ENCODE measurements around the gene ENPP6. TPM values are rescaled to one million over a fixed set of nuclear protein-coding genes. Genes with fewer than 3 reads are reported as not detected.

Gene ENPP6
- polyA plus RNA-seq, 1 donor from 2014 or later, result not detected

DNA sequence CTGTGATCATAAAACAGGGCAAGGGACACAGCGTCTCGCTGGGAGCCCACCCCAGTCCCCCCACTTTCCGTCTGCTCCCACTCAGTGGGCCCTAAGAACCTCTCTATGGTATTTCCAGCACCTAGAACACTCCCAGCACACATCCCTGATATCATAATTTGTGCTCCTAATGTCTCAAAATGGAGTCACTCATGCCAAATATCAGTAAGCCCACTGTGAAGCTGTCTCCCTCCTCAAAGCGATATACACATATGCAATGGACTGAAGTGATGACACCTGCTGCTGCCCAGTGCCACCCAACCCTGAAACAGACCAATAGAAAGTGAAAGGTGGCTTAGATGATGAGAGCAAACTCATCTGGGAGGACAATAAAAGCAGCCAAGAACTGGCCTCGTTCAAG lies 17.9 kb downstream of the ENPP6 start:
- Histone ChIP-seq H3K27ac (ENCODE audit: low read length) (no peak overlapping the region), H3K79me2 (replicated peaks; ENCODE audit: insufficient read depth, low read length) (no peaks in the 10 kb centered on the region), H3F3A (ENCODE audit: insufficient read depth, low read length, poor library complexity, severe bottlenecking) (no peaks in the 10 kb centered on the region), H2AFZ (ENCODE audit: low read depth, low read length) (no peak overlapping the region), H3K27me3 (ENCODE audit: insufficient read depth, low read depth, low read length) (no peaks in the 10 kb centered on the region), H3K9me3 (ENCODE audit: low read length) (no peaks in the 10 kb centered on the region), H3K36me3 (ENCODE audit: insufficient read depth, low read length) (no peaks in the 10 kb centered on the region), H3K9ac (ENCODE audit: low read length) (no peak overlapping the region), H3K4me3 (ENCODE audit: low read length) (no peak overlapping the region), H3K4me2 (ENCODE audit: low read length) (no peak overlapping the region), H3K9me2 (ENCODE audit: insufficient read depth, low read length) (no peaks in the 10 kb centered on the region), H4K20me1 (ENCODE audit: insufficient read depth) (no peaks in the 10 kb centered on the region)
- TF ChIP-seq EZH2 (IDR thresholded peaks at IDR 0.05; ENCODE audit: borderline replicate concordance, insufficient read depth, low read length, poor library complexity, severe bottlenecking), result no peak
- TF ChIP-seq SMC3 (conservative IDR thresholded peaks at IDR 0.05; ENCODE audit: poor library complexity), result no peak
- no peak for TF ChIP-seq TAF1 (IDR thresholded peaks at IDR 0.05; ENCODE audit: low read depth)
- no peak for TF ChIP-seq RAD21 (conservative IDR thresholded peaks at IDR 0.05)
- TF ChIP-seq, protein P1, sequence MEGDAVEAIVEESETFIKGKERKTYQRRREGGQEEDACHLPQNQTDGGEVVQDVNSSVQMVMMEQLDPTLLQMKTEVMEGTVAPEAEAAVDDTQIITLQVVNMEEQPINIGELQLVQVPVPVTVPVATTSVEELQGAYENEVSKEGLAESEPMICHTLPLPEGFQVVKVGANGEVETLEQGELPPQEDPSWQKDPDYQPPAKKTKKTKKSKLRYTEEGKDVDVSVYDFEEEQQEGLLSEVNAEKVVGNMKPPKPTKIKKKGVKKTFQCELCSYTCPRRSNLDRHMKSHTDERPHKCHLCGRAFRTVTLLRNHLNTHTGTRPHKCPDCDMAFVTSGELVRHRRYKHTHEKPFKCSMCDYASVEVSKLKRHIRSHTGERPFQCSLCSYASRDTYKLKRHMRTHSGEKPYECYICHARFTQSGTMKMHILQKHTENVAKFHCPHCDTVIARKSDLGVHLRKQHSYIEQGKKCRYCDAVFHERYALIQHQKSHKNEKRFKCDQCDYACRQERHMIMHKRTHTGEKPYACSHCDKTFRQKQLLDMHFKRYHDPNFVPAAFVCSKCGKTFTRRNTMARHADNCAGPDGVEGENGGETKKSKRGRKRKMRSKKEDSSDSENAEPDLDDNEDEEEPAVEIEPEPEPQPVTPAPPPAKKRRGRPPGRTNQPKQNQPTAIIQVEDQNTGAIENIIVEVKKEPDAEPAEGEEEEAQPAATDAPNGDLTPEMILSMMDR (IDR thresholded peaks at IDR 0.05; ENCODE audit: poor library complexity, severe bottlenecking), result no peak
- TF ChIP-seq, protein P2, sequence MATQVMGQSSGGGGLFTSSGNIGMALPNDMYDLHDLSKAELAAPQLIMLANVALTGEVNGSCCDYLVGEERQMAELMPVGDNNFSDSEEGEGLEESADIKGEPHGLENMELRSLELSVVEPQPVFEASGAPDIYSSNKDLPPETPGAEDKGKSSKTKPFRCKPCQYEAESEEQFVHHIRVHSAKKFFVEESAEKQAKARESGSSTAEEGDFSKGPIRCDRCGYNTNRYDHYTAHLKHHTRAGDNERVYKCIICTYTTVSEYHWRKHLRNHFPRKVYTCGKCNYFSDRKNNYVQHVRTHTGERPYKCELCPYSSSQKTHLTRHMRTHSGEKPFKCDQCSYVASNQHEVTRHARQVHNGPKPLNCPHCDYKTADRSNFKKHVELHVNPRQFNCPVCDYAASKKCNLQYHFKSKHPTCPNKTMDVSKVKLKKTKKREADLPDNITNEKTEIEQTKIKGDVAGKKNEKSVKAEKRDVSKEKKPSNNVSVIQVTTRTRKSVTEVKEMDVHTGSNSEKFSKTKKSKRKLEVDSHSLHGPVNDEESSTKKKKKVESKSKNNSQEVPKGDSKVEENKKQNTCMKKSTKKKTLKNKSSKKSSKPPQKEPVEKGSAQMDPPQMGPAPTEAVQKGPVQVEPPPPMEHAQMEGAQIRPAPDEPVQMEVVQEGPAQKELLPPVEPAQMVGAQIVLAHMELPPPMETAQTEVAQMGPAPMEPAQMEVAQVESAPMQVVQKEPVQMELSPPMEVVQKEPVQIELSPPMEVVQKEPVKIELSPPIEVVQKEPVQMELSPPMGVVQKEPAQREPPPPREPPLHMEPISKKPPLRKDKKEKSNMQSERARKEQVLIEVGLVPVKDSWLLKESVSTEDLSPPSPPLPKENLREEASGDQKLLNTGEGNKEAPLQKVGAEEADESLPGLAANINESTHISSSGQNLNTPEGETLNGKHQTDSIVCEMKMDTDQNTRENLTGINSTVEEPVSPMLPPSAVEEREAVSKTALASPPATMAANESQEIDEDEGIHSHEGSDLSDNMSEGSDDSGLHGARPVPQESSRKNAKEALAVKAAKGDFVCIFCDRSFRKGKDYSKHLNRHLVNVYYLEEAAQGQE (IDR thresholded peaks at IDR 0.05; ENCODE audit: borderline replicate concordance), result no peak
- TF ChIP-seq POLR2AphosphoS5 (IDR thresholded peaks at IDR 0.05), result no peak
- no peak for TF ChIP-seq EP300 (conservative IDR thresholded peaks at IDR 0.05; ENCODE audit: poor library complexity, severe bottlenecking)
- TF ChIP-seq MXI1 (conservative IDR thresholded peaks at IDR 0.05; ENCODE audit: poor library complexity, severe bottlenecking), result no peak

DNA sequence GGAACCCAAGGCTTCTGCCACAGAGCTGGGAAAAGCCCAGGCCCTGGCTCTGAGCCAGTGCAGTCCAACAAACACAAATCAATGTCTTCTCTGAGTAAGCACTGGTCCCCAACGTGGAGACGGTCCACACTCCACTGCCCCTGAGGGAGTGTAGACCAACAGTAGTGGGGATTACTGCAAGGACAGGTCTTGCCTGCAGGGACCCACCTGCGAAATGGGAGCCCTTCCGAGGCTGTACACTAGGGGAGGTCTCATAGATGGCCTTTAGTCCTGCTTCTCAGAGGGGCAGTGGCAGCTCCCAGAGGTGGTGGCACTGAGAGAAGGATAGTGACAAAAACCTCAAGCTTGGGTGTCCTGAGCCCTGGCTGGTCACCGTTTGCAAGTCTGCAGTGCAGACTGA lies 19.5 kb downstream of the ENPP6 start:
- Histone ChIP-seq H3K79me2 (replicated peaks; ENCODE audit: insufficient read depth, low read length) (no peaks in the 10 kb centered on the region), H3K4me3 (ENCODE audit: low read length) (no peak overlapping the region), H3K9me2 (ENCODE audit: insufficient read depth, low read length) (no peaks in the 10 kb centered on the region), H3F3A (ENCODE audit: insufficient read depth, low read length, poor library complexity, severe bottlenecking) (no peaks in the 10 kb centered on the region), H3K36me3 (ENCODE audit: insufficient read depth, low read length) (no peaks in the 10 kb centered on the region), H4K20me1 (ENCODE audit: insufficient read depth) (no peaks in the 10 kb centered on the region), H2AFZ (ENCODE audit: low read depth, low read length) (no peak overlapping the region), H3K9ac (ENCODE audit: low read length) (no peak overlapping the region), H3K4me2 (ENCODE audit: low read length) (no peak overlapping the region), H3K27ac (ENCODE audit: low read length) (no peak overlapping the region), H3K27me3 (ENCODE audit: insufficient read depth, low read depth, low read length) (no peaks in the 10 kb centered on the region), H3K9me3 (ENCODE audit: low read length) (no peaks in the 10 kb centered on the region)
- TF ChIP-seq POLR2AphosphoS5 (IDR thresholded peaks at IDR 0.05) (no peak), SMC3 (conservative IDR thresholded peaks at IDR 0.05; ENCODE audit: poor library complexity) (no peak), TAF1 (IDR thresholded peaks at IDR 0.05; ENCODE audit: low read depth) (no peak), EZH2 (IDR thresholded peaks at IDR 0.05; ENCODE audit: borderline replicate concordance, insufficient read depth, low read length, poor library complexity, severe bottlenecking) (no peak), RAD21 (conservative IDR thresholded peaks at IDR 0.05) (no peak), MXI1 (conservative IDR thresholded peaks at IDR 0.05; ENCODE audit: poor library complexity, severe bottlenecking) (no peak), EP300 (conservative IDR thresholded peaks at IDR 0.05; ENCODE audit: poor library complexity, severe bottlenecking) (no peak)
- TF ChIP-seq, protein P1 (IDR thresholded peaks at IDR 0.05; ENCODE audit: poor library complexity, severe bottlenecking), result no peak
- TF ChIP-seq, protein P2 (IDR thresholded peaks at IDR 0.05; ENCODE audit: borderline replicate concordance), result no peak

Measured in neural cell (in vitro differentiated cells).